Measurements from ENCODE around the gene SAMD1. TPM values are rescaled to one million over a fixed set of nuclear protein-coding genes. Genes with fewer than 3 reads are reported as not detected.
"Not testable (repeated sequence)": the region's sequence is repeated elsewhere in the genome, so short reads cannot be mapped to it uniquely, and the experiment has no call there.

Gene SAMD1
- polyA plus RNA-seq, 5 donors, result 37.3 to 73.6 (median 49.7) TPM

DNA sequence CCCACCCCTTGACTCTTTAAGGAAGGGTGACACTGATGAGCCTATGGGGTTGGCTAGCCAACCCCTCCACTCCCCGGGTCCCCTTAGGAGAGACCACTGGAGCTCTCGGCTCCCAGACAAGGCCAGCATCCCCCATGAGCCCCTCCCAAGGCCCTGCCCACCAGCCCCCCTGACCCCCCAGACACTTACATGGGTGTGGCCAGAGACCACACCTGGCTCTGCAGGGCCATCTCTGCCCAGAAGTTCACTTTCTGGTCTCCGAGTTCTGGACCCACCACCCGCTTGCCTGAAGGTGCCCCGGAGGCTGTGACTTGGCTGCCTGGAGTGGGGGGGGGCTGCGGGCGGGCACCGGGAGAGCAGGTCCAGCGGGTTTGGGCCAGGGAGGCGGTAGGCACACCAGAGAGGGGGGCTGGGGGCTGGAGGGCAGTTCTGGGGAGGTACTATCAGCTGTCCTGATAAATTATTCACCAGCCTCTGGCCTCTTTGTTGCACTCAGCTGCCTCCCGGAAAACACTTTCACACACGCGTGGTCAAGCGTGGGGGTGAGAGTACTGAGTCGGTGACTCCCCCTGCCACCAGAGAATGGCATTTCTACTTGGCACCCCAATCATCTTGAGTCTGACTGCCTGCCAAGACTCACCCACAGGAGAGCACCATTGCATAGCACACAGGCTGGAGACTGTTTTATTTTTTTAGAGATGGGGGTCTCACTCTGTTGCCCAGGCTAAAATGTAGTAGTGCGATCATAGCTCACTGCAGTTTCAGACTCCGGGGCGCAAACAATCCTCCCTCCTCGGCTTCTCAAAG lies 28.6 kb downstream of the SAMD1 start, which contains the start of gene PALM3:
Gene PALM3, minus strand, starts transcription at position 326 of the 807 bp plus-strand sequence. Its CDS starts 96 bp downstream, at position 230.
- peak; percentile 54 to 56 for DNase-seq

DNA sequence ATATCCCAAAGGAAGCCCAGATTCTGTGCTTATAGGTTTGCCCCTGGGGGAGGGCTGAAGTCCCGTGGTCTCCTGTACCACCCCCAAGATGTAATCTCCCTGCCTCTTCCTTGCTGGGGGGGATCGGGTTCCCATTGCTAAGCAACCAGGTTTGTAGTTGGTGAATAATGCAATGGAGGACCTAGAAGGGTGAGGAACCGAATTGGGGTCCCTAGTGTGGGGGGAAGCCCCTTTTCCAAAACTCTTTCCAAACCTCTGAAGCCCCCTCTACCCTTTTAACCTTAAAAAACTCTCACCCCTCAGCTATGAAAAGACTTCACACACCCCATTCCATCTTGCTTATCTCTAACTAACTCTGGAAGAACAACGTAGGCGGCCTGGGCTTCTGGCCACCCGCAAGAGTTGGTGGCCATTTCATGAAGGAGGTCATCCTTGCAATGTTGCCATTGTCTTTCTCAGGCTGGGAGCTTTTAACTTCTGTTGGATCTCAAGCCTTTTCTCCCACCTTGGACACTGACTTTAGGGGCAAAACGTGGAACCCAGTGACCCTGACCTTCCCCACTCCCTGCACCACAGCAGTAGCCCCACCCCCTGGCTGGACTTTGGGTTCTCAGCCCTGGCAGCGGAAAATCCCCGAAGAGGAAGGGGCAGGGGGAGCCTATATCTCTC lies 29.3 kb downstream of the SAMD1 start:
- DNase-seq, result no peak

GRCh38 chr19:14059652-14060155 lies 30.8 kb downstream of the SAMD1 start:
- DNase-seq, result no peak

DNA sequence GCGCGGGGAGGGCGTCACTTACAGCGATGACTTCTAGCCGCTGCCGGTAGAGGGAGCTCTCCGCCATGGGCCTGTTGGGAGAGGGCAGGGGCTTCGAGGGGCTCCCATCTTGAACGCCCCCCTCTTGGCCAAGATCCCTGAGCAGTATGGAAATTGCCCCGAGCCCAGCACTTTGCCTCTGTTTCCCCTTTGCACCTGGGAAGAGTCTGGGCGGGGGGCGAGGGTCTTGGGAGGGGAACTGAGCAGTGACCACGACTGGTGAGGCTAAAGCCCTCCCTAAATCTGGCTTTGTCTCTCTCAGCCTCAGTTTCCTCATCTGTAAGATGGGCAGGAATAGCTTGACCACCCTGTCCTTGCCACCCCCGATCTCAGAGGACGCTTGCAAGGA lies 31.5 kb downstream of the SAMD1 start:
- no peak for DNase-seq

DNA sequence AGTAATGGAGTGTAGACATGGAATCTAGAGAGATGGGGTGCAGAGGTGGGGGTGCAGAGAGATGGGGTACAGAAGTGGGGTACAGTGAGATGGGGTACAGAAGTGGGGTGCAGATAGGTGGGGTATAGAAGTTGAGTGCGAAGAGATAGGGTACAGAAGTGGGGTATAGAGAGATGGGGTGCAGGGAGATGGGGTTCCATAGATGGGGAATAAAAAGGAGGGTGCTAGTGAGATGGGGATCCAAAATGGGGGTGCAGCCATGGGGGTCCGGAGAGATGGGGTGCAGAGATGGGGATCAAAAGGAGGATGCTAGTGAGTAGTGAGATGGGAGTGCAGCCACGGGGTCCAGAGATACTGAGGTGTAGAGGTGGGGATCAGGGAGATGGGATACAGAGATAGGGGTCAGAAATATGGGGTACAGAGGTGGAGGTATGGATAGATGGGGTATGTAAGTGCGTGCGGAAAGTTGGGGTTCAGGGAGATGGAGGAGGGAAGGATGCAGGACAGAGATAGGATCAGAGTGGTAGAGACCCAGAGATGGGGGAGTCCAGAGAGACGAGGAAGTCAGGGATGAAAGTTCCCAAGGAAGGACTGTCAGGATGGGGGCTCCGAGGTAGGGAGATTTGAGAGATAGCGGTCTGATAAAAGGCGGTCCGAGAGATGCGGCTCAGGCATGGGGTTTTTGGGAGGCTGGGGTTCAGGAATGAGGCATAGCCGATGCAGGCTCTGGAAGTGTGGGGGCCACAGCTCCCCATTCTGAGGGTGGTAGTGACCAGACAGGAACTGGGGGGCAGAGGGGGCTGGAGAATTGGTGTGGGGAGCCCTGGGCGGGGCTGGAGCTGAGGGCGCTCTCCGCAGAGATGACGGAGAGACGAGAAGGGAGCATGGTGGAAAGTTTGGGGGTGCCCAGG lies 32.1 kb downstream of the SAMD1 start:
- DNase-seq, result no peak

- no peak for DNase-seq
These were observed 33.7 kb downstream of the SAMD1 start for GRCh38 chr19:14056741-14057356.

- no peak for DNase-seq
These were observed 34.4 kb downstream of the SAMD1 start for GRCh38 chr19:14056069-14056666.

- no peak for DNase-seq
These were observed 35.2 kb downstream of the SAMD1 start for GRCh38 chr19:14055396-14055795.

DNA sequence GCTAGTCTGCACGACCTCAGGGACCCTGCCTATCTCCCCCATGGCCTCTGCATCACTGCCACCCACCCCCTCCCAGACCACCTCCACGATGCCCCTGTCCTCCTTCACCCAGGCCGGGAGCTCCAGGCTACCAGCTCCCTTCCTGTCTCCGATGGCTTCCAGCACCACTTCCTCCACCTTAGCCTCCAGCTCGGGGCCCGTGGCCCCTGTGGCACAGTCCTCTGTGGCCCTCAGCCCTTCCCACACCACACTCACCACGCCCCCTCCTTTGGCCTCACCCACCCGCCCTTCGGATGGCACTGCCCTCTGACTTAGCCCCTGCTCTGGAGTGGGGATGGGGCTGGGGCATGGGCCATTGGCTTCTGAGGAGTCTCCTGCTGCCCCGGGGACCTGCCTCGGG lies 35.8 kb downstream of the SAMD1 start:
- no peak for DNase-seq

- no peak for DNase-seq
These were observed 36.5 kb downstream of the SAMD1 start for GRCh38 chr19:14054099-14054498.

GRCh38 chr19:14053500-14053899 lies 37.1 kb downstream of the SAMD1 start:
- no peak for DNase-seq

- no peak for DNase-seq
These were observed 37.5 kb downstream of the SAMD1 start for GRCh38 chr19:14053032-14053431.

DNA sequence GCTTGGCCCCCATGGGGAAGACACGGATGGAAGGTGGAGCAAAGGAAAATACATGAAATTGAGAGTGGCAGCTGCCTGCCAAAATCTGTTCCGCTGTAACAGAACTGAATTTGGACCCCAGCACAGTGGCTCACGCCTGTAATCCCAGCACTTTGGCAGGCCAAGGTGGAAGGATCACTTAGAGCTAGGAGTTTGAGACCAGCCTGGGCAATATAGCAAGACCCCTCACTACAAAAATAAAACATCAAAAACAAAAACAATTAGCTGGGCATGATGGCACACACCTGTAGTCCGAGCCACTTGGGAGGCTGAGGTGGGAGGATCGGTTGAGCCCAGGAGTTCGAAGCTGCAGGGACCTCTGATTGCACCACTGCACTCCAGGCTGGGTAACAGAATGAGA lies 38.1 kb downstream of the SAMD1 start:
- DNase-seq, result no peak

GRCh38 chr19:14051980-14052379 lies 38.6 kb downstream of the SAMD1 start:
- DNase-seq, result no peak

DNA sequence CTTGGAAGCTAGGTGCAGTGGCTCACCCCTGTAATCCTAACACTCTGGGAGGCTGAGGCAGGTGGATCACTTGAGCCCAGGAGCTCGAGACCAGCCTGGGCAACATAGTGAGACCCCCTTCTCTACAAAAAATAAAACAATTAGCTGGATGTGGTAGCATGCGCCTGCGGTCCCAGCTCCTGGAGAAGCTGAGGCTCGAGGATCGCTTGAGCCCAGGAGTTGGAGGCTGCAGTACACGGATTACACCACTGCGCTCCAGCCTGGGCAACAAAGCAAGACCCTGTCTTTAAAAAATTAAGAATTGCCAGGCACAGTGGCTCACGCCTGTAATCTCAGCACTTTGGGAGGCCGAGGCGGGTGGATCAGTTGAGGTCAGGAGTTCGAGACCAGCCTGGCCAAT lies 39.6 kb downstream of the SAMD1 start:
- DNase-seq, result not testable (repeated sequence)

DNA sequence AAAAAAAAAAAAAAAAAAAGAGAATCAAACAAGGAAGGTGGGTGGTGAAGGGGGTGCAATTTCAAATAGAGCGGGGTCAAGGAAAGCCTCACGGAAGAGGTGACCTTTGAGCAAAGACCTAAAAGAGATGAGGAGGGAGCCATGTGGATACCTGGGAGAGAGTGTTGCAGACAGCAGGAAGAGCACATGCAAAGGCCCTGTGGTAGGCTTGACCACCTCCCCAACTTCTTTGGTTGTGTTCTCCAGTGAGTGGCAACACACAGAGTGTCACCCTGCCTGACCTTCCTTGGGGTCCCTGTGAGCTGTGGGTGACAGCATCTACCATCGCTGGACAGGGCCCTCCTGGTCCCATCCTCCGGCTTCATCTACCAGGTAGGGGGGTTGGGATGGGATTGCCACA lies 40.0 kb downstream of the SAMD1 start:
- DNase-seq, result no peak

DNA sequence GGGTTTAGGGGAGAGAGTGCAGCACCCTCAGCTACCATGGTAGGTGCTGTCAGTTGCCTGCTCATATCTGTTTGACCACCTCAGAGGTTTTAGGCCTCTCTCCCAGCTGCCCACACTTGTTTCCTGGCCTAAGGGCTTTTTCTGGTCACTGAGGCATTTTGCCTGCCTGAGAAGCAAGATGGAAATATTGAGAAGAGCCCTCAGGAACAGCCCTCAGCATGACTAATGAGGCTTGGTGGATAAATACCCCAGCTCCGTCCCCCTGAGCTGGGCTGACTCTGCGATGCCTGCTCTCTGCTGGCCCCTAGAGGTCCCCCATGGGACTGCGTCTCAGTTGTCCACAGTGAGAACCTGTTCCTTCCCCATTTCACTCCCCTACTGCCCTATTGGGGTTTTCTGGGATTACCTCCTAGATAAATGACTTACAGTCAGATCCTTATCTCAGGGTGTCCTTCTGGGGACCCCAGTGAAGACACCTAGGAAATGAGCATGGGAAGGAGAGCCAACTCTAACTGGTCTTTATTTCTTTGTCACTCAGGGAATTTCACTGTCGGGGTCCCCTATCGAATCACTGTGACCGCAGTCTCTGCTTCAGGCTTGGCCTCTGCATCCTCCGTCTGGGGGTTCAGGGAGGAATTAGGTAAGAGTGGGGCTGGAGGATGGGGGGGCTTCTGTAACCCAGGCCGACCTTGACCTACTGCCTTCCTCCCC lies 42.0 kb downstream of the SAMD1 start:
- DNase-seq, result no peak

GRCh38 chr19:14047866-14048265 lies 42.7 kb downstream of the SAMD1 start:
- DNase-seq, result not testable (repeated sequence)

DNA sequence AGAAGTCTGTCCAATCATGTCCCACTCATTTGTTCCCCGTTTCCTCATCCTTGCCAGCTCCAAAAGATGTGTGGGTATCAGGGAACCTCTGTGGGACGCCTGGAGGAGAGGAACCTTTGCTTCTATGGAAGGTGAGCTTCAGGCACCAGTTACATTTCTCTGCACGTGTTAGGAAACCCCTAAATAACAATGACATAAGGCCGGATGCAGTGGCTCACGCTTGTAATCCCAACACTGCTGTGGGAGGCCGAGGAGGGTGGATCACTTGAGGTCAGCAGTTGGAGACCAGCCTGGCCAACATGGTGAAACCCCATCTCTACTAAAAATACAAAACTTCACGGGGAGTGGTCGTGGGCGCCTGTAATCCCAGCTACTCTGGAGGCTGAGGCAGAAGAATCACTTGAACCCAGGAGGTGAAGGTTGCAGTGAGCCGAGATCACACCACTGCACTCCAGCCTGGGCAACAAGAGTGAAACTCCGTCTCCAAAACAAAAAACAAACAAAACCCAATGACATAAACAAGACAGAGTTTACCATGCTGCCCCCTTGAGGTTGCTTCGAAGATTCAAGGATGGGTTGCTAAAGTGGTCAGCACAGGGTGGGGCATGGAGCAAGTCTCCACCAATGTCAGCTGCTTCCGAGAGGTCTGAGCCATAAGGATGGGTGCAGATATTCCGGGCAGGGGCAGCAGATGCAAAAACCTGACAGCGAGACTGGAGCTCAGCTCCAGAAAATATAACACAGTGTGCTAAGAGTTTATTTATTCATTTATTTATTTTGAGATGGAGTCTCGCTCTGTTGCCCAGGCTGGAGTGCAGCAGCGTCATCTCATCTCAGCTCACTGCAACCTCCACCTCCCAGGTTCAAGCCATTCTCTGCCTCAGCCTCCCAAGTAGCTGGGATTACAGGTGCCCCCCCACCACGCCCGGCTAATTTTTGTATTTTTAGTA lies 47.6 kb downstream of the SAMD1 start:
- peak in 1 of 2 donors; percentile 70 for DNase-seq

Data from right lung (tissue), 5 donors.